HG02840 (cell line): ENCODE data around the gene DENND2D.

Experiments
- ATAC-seq: cut with Tn5 transposase; IDR thresholded peaks from one replicate; pipeline ENCODE4 v1.9.1; 2021; ENCODE audit warnings: mild to moderate bottlenecking, moderate library complexity, moderate number of reproducible peaks; ENCODE audit not compliant: unreplicated experiment, low FRiP score

DENND2D gene

GRCh38 chr1:111204201-111204982 is 3.9 kb upstream of the DENND2D start:
- peak; percentile 59 for ATAC-seq

- ATAC-seq, result peak; percentile 46
These were observed 3.3 kb upstream of the DENND2D start for GRCh38 chr1:111203681-111204200.

GRCh38 chr1:111202707-111203623 is 2.5 kb upstream of the DENND2D start:
- ATAC-seq, result peak; percentile 3

- no peak for ATAC-seq
These were observed 1.9 kb upstream of the DENND2D start for GRCh38 chr1:111202366-111202706.

GRCh38 chr1:111201275-111202090 is 1.0 kb upstream of the DENND2D start:
- no peak for ATAC-seq

GRCh38 chr1:111200802-111201161 is 336 bp upstream of the DENND2D start:
- no peak for ATAC-seq

GRCh38 chr1:111199329-111199728 is 1.1 kb downstream of the DENND2D start:
- no peak for ATAC-seq

- no peak for ATAC-seq
These were observed 1.6 kb downstream of the DENND2D start for GRCh38 chr1:111198836-111199235.

- no peak for ATAC-seq
These were observed 2.7 kb downstream of the DENND2D start for GRCh38 chr1:111197598-111198284.

GRCh38 chr1:111196213-111196612 is 4.2 kb downstream of the DENND2D start:
- ATAC-seq, result no peak

GRCh38 chr1:111195002-111195684 is 5.3 kb downstream of the DENND2D start:
- ATAC-seq, result no peak

GRCh38 chr1:111193712-111194480 is 6.5 kb downstream of the DENND2D start:
- no peak for ATAC-seq

GRCh38 chr1:111192658-111193519 is 7.6 kb downstream of the DENND2D start:
- no peak for ATAC-seq

- no peak for ATAC-seq
These were observed 8.4 kb downstream of the DENND2D start for GRCh38 chr1:111192074-111192473.

GRCh38 chr1:111191496-111191895 is 8.9 kb downstream of the DENND2D start:
- no peak for ATAC-seq

GRCh38 chr1:111190931-111191451 is 9.5 kb downstream of the DENND2D start:
- no peak for ATAC-seq

- ATAC-seq, result no peak
These were observed 15.8 kb downstream of the DENND2D start for GRCh38 chr1:111184663-111185062.
